Activated CD8-positive, alpha-beta memory T cell treated with anti-CD3 and anti-CD28 coated beads, Interleukin-2, amount 50 U/mL, for 48 hours (primary cell): ENCODE data around the gene HS6ST1.
A peak's percentile ranks its signal among the peaks of the same experiment; 100 is the strongest.

Source experiments
- DNase-seq: peaks from one replicate; pipeline ENCODE4 v3.0.0-alpha.2; 2020

The HS6ST1 gene

GRCh38 chr2:128318776-128319464 lies at the start of gene HS6ST1:
Gene HS6ST1, minus strand, starts transcription at chr2:128318868. Its CDS starts 305 bp downstream, at chr2:128318563.
- DNase-seq: peak; percentile 94

- DNase-seq: no peak
These were observed 49.1 kb upstream of the HS6ST1 start for GRCh38 chr2:128367601-128368359.

- no peak for DNase-seq
These were observed 48.2 kb upstream of the HS6ST1 start for GRCh38 chr2:128366713-128367511.

GRCh38 chr2:128365217-128365905 lies 46.7 kb upstream of the HS6ST1 start:
- no peak for DNase-seq

GRCh38 chr2:128364441-128364911 lies 45.8 kb upstream of the HS6ST1 start:
- DNase-seq: no peak

GRCh38 chr2:128363934-128364361 lies 45.3 kb upstream of the HS6ST1 start:
- no peak for DNase-seq

GRCh38 chr2:128362889-128363228 lies 44.2 kb upstream of the HS6ST1 start:
- DNase-seq: no peak

GRCh38 chr2:128362176-128362888 lies 43.7 kb upstream of the HS6ST1 start:
- no peak for DNase-seq

GRCh38 chr2:128361376-128362131 lies 42.9 kb upstream of the HS6ST1 start:
- no peak for DNase-seq

GRCh38 chr2:128360711-128361110 lies 42.0 kb upstream of the HS6ST1 start:
- DNase-seq: no peak

- peak; percentile 7 for DNase-seq
These were observed 41.2 kb upstream of the HS6ST1 start for GRCh38 chr2:128359841-128360240.

- peak; percentile 32 for DNase-seq
These were observed 40.5 kb upstream of the HS6ST1 start for GRCh38 chr2:128358941-128359731.

- peak; percentile 23 for DNase-seq
These were observed 39.1 kb upstream of the HS6ST1 start for GRCh38 chr2:128357506-128358370.

- DNase-seq: no peak
These were observed 37.5 kb upstream of the HS6ST1 start for GRCh38 chr2:128356127-128356526.

GRCh38 chr2:128354726-128355470 lies 36.2 kb upstream of the HS6ST1 start:
- DNase-seq: peak; percentile 12

GRCh38 chr2:128354161-128354560 lies 35.5 kb upstream of the HS6ST1 start:
- peak; percentile 15 for DNase-seq

GRCh38 chr2:128350736-128351135 lies 32.1 kb upstream of the HS6ST1 start:
- peak; percentile 13 for DNase-seq

- peak; percentile 4 for DNase-seq
These were observed 30.0 kb upstream of the HS6ST1 start for GRCh38 chr2:128348701-128349100.
